Brain pericyte (primary cell): Measurements from ENCODE around the gene ELOVL2.
"Not testable (repeated sequence)": the region's sequence is repeated elsewhere in the genome, so short reads cannot be mapped to it uniquely, and the experiment has no call there.

Experiments
- DNase-seq: peaks from one replicate; pipeline ENCODE4 v3.0.0-alpha.2; 2012; ENCODE audit warnings: low read depth, low spot score

Gene ELOVL2

DNA sequence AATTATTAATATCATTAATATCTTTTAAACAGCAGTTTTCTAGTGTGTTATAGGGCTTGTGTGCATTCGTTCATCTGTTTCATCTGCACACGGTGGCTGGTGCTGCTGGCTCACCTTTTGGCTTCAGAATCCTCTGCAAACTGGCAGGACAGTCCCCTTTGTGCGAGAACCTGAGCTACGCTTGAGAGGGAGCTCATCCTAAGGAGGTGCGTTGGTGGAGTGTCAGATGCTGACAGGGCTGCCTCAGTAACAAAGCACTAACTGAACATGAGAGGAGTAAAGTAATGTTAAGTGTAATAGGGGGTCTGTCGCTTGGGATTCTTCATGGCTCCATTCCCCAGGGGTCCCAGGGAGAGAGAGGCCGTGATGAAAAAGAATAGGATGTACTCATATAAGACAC, 22.4 kb downstream of the ELOVL2 start:
- DNase-seq = no peak

- no peak for DNase-seq
Observed at GRCh38 chr6:11021003-11021402, 23.1 kb downstream of the ELOVL2 start.

DNA sequence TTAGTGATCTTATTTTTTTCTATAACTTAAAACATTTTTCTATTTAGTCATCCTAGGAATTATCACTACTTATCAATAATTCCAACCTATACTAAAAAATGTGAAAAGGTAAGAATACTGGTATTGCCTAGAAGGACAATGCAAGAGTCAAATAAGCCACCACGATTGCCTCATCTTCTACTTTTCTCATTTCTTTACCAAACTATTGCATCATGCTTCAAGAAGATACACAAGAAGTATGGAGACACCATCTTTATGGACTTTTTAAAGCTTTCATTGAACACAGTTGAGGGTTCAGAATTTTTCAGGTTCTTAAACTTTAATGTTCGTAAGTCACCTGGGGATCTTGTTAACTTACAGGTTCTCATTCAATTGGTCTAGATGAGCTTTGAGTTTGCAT, 25.9 kb downstream of the ELOVL2 start:
- no peak for DNase-seq

DNA sequence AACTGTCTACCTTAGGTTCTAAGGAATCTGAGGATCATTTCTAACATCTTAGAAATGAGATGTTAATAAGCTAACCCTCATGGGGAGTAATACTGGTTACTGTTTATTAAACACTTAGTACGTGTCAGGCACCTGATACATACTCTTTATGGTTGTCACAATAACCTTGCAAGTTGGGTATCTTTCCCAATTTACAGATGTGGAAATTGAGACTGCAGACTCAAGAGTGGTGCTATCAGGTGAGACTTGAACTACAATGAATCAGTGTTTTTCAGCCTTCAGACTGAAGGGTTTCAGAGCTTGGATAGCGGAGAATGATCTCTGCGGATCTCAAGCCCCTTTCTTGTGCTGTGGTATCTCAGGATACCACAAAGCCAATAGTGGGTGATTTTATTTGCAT, 27.0 kb downstream of the ELOVL2 start:
- DNase-seq = no peak

GRCh38 chr6:11016452-11016851, 27.7 kb downstream of the ELOVL2 start:
- no peak for DNase-seq

DNA sequence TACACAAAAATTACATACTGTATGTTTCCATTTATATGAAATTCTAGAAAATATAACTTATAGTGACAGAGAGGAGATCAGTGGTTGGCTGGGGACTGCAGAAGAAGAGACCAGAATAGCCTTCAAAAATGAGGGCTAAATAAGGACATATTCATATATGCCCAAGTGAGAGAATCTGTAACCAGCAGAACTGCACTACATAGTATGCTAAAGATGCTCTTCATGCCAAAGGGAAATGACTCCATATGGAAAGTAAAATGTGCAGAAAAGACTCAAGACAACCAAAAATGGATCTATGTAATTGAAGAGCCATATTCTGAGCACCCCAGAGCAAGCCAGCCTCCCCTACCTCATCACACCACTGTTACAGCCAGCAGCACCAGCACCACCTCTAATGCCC, 29.0 kb downstream of the ELOVL2 start:
- DNase-seq = no peak

GRCh38 chr6:11013721-11014070, 30.4 kb downstream of the ELOVL2 start:
- DNase-seq = no peak

- no peak for DNase-seq
Observed at GRCh38 chr6:11012976-11013720, 31.0 kb downstream of the ELOVL2 start.

GRCh38 chr6:11012295-11012754, 31.8 kb downstream of the ELOVL2 start:
- DNase-seq = no peak

- no peak for DNase-seq
Observed at GRCh38 chr6:11011787-11012234, 32.3 kb downstream of the ELOVL2 start.

GRCh38 chr6:11009353-11009752, 34.8 kb downstream of the ELOVL2 start:
- no peak for DNase-seq

- no peak for DNase-seq
Observed at GRCh38 chr6:11008821-11009220, 35.3 kb downstream of the ELOVL2 start.

GRCh38 chr6:11007715-11008608, 36.1 kb downstream of the ELOVL2 start:
- DNase-seq = no peak

DNA sequence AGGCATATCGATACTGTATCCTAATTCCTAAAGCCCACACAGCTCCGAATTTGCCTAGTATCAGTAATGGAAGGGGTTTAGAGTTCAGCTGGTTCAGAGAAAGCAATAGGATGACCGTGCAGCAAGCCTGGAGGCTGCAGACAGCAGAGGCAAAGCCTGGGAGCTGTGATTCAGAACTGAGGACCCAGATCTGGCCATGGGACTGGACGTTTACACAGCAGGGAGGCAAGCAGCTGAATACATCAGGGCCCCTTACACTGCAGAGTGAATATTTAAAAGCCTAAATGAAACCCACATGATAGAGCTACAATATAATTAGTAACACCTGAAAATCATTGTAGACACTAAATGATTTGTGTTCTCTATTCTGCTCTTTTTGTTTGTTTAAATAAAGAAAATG, 38.0 kb downstream of the ELOVL2 start:
- DNase-seq = no peak

GRCh38 chr6:11003297-11003696, 40.8 kb downstream of the ELOVL2 start:
- DNase-seq = not testable (repeated sequence)

DNA sequence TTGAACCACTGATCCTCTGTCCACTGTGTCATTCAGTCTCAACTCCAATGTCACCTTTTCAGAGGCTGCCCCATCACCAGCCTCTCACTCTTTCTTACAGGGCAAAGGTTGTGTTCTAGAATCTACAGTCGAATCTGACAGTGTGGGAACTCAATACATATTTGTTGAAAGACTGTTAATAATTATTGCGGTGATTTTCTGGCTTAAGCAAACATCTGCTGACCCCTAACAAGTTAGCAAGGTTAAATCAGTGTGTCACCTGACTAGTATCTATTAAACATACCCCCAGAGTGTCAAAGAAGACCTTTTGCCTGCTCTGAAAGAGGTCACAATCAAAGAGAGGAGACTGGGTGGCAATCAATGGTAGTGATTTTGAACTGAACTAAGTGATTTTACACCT, 41.9 kb downstream of the ELOVL2 start:
- DNase-seq = no peak

GRCh38 chr6:10999994-11000393, 44.1 kb downstream of the ELOVL2 start:
- no peak for DNase-seq

DNA sequence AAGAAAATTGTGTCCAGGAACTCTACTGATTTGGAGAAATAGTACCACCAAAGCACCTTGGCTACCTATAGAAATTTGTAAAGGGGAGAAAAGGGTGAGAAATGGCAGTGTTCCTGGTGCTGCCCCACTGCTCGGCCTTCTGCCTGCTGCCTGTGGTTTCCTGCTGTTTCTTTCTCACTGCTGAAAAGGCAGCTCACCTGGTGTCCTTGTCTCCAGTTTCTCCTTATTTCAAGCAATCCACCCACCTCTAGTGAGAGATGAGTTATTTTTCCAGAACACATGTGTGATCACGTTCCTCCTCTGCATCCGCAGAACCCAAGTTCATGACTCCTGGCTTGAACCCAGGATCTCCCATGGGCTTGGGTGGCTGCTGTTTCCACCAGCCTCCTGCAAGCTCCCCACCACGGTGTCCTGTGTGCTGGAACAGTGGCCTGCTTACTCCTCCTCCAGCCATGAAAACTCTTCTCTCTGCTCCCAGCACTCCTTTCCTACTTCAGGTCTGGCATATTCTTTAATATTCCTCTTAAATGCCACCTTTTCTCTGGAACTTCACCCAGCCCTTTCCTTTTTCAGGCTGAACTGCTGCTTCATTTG, 48.9 kb downstream of the ELOVL2 start:
- DNase-seq = no peak

GRCh38 chr6:10993896-10994295, 50.2 kb downstream of the ELOVL2 start:
- DNase-seq = no peak

DNA sequence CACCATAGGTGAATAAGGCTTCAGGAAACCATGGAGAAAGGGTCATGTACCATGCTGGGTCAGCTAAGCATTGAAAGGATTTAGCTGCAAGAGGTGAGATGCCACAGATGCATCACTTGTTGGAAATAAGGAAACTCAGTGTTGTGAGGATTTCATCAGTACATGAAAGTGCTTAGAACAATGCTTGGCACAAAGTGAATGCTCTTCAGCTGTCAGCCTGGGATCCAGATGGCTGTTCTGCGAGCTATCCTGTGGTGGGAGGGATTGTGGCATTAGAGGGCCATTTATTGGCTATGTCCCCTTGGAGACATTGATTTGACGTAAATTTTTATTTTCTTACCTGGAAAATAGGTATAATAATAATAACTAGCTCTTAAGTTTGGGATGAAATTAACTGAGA, 53.0 kb downstream of the ELOVL2 start:
- DNase-seq = no peak

- no peak for DNase-seq
Observed at GRCh38 chr6:10989587-10989986, 54.5 kb downstream of the ELOVL2 start.

GRCh38 chr6:10984959-10985358, 59.1 kb downstream of the ELOVL2 start:
- DNase-seq = not testable (repeated sequence)
